ENCODE results near the gene NCOA3.
A peak's percentile ranks its signal among the peaks of the same experiment; 100 is the strongest.
"Not testable (repeated sequence)": the region's sequence is repeated elsewhere in the genome, so short reads cannot be mapped to it uniquely, and the experiment has no call there.

Gene NCOA3

DNA sequence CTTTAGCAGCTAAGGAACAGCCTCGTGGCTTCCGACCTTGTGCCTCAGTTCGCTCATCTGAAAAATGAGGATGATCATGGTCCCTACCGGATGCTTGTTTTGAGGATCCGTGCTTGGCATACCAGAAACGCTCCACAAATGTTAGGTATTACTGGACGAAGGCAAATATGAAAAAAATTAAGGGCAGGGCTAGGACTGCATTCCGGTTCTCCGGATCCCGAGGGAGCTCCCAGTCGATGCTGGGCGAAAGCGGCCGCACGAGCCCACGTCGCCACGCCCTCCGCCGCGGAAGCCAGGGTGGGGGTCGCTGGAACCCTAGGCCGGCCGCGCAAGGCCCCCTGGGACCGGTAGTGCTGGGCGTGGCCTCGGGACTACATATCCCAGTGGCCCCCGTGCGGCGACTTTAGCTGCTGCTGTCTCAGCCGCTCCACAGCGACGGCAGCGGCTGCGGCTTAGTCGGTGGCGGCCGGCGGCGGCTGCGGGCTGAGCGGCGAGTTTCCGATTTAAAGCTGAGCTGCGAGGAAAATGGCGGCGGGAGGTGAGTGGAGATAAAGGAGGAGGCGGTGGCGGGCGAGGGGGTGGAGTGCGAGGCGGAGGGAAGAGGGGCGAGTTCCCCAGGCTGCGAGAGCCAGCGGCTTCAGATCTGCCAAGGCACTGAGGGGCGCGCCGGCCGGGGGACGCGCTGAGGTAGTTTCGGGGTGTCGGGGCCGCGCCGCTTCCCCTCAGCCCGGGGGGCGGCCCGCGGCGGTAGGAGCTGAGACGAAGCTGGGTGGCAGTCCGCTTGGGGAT, at the start of gene NCOA3:
Gene NCOA3, plus strand, starts transcription at position 406 of the 789 bp plus-strand sequence. CDS start 120,361 bp downstream, outside the sequence.
- peak within 1 kb of the TSS; percentile 99 for H3K27ac Mint-ChIP-seq
- H3K4me3 Mint-ChIP-seq: peak within 1 kb of the TSS; percentile 99

DNA sequence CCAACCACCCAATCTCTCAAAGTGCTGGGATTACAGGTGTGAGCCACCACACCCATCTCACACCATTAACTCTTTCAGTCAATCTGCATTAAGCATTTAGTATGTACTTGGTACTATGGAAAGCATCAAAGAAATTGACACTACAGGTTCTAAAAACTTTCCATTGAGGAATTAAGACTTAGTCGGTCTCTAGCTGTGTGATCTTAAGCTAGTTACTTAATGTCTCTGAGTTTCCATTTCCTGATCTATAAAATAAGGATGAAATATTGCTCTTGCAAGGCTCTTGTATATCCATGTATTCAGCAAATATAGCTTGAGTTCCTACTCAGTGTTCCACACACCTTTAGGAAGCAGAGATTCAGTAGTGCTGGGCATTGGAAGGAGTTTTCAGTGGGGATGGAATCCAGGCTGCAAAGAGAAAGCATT, 48.9 kb upstream of the NCOA3 start:
- H3K27ac Mint-ChIP-seq: peak overlapping the region; percentile 64
- H3K27me3 Mint-ChIP-seq: no peaks in the 10 kb centered on the region
- CTCF ChIA-PET: interaction anchor here (1.3 kb wide), 1 partner anchor 69 kb away, joined by 6 read pairs; no protein-coding TSS in a partner anchor
- no peaks in the 10 kb centered on the region for H3K36me3 Mint-ChIP-seq
- no peaks in the 10 kb centered on the region for H3K9me3 Mint-ChIP-seq
- no peak for DNase-seq
- H3K4me1 Mint-ChIP-seq: peaks cover 45% of the 10 kb centered on the region
- no peak overlapping the region for H3K4me3 Mint-ChIP-seq

More for the DNA sequence above, at the start of gene NCOA3:
- Mint-ChIP-seq H3K36me3 (peaks cover 13% of the 10 kb centered on the region), H3K4me1 (peaks cover 55% of the 10 kb centered on the region), H3K27me3 (peaks cover 4% of the 10 kb centered on the region), H3K9me3 (no peaks in the 10 kb centered on the region)
- peak; percentile 93 for DNase-seq
- CTCF ChIA-PET: interaction anchor here (0.6 to 3.3 kb wide), 8 partner anchors 11 to 119 kb away, joined by 3 to 13 read pairs (median 4); no protein-coding TSS in a partner anchor

DNA sequence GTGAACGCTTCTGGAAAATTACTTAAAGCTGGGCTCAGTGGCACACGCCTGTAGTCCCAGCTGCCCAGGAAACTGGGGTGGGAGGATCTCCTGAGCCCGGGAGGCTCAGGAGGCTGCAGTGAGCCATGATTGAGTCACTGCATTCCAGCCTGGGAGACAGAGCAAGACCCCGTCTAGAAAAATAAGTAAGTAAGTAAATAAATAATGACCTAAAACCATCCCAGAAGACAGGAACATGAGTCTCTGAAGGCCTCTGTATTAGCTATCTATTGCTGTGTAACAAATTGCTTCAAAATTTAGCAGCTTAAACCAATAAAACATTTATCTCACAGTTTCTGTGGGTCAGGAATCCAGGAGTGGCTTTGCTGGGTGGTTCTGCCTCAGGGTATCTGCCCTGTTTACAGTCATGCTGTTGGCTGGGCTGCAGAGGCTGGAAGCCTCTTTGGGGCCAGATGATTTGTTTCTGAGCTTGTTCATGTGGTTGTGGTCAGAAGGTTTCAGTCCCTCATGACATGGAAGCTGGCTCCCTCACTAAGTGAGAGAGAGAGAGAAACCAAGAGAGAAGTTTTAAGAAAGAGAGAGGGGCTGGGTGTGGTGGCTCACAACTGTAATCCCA, 48.4 kb upstream of the NCOA3 start:
- H3K27ac Mint-ChIP-seq: peak overlapping the region; percentile 64
- H3K36me3 Mint-ChIP-seq: no peaks in the 10 kb centered on the region
- CTCF ChIA-PET: interaction anchor here (1.3 kb wide), 1 partner anchor 69 kb away, joined by 6 read pairs; no protein-coding TSS in a partner anchor
- no peaks in the 10 kb centered on the region for H3K9me3 Mint-ChIP-seq
- H3K27me3 Mint-ChIP-seq: no peaks in the 10 kb centered on the region
- peak; percentile 66 for DNase-seq
- H3K4me1 Mint-ChIP-seq: peaks cover 47% of the 10 kb centered on the region
- H3K4me3 Mint-ChIP-seq: no peak overlapping the region

DNA sequence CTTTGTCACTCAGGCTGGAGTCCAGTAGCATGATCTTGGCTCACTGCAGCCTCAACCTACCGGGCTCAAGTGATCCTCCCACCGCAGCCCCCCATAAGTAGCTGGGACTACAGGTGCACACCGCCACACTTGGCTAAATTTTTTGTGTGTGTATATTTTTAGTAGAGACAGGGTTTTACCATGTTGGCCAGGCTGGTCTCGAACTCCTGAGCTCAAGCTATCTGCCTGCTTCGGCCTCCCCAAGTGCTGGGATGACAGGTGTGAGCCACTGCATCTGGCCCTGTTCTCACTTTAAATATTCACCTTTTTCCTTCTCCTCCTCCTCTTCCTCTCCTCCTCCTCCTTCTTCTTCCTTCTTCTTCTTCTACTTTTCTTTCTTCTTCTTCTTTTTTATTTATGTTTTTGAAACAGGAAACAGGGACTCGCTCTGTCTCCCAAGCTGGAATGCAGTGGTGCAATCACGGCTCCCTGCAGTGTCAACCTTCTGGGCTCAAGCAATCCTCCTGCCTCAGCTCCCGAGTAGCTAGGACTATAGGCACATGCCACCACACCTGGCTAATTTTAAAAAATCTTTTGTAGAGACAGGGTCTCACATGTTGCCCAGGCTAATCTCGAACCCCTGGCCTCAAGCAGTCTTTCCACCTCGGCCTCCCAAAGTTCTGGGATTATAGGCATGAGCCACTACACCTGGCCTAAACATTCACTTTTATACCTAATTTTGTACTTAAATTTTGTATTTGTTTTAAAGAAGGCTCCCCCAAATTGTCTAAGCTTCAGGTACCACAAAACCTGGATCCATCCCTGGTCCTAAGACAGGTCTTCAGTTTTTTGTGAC, 47.2 kb upstream of the NCOA3 start:
- no peaks in the 10 kb centered on the region for H3K27me3 Mint-ChIP-seq
- no peak overlapping the region for H3K27ac Mint-ChIP-seq
- H3K36me3 Mint-ChIP-seq: no peaks in the 10 kb centered on the region
- H3K4me3 Mint-ChIP-seq: no peak overlapping the region
- no peak for DNase-seq
- peaks cover 48% of the 10 kb centered on the region for H3K4me1 Mint-ChIP-seq
- H3K9me3 Mint-ChIP-seq: no peaks in the 10 kb centered on the region
- CTCF ChIA-PET: interaction anchor here (1.1 kb wide), 1 partner anchor 166 kb away, joined by 3 read pairs; no protein-coding TSS in a partner anchor

DNA sequence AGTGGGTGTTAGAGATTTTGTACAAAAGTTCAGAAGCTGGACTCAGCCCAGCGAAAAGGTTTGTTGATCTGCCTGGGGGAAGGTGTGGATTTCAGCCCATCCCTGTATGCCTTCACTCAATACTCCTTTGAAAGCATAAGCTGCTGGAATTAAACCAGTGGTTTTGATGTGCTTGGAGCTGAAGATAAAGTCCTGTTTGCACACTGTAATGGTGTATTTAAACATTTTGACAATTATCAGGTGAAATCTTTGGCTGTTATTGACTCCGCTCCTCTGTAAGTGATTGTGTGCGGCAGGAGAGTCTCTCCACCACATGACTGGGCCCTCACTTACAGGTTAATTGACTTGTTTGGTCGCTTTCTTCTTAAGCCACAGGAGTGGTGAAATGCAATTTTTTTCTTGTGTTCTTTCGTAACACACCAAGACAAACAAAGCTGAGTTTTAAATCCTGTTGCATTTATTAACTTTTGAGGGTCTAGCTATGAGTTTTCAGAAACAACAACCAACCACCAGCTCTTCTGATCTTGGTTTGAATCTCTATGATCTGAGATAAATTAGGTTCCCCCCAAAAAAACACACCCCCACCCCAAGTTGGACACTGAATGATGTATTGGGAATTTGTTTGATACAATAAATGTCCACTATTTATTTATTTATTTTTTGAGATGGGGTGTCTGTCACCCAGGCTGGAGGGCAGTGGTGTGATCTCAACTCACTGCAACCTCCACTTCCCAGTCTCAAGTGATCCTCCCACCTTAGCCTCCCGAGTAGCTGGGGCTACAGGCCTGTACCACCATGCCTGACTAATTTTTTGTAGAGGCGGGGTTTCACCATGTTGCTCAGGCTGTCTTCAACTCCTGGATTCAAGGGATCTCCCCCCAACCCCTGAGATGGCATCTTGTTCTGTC, 46.3 kb upstream of the NCOA3 start:
- Mint-ChIP-seq H3K9me3 (no peaks in the 10 kb centered on the region), H3K27ac (no peak overlapping the region), H3K4me3 (no peak overlapping the region), H3K4me1 (peaks cover 48% of the 10 kb centered on the region), H3K27me3 (no peaks in the 10 kb centered on the region), H3K36me3 (no peaks in the 10 kb centered on the region)
- no peak for DNase-seq
- CTCF ChIA-PET: interaction anchor here (1.1 to 1.2 kb wide), 3 partner anchors 33 to 166 kb away, joined by 3 to 4 read pairs (median 3); no protein-coding TSS in a partner anchor

DNA sequence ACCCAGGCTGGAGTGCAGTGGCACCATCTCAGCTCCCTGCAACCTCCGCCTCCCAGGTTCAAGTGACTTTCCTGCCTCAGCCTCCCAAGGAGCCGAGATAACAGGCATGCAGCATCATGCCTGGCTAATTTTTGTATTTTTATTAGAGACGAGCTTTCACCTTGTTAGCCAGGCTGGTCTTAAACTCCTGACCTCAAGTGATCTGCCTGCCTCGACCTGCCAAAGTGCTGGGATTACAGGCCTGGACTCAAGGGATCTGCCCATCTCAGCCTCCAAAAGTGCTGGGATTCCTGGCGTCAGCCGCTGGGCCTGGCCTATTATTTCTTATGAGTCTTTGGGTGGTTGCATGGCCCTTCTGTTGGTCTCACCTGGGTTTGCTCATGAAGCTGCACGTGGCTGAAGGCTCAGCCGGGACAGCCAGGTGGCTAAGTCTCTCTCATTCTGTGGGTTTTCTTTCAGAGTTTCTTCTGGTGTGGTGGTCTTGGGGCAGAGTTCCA, 45.6 kb upstream of the NCOA3 start:
- no peaks in the 10 kb centered on the region for H3K9me3 Mint-ChIP-seq
- no peaks in the 10 kb centered on the region for H3K36me3 Mint-ChIP-seq
- no peak for DNase-seq
- H3K4me1 Mint-ChIP-seq: peaks cover 48% of the 10 kb centered on the region
- no peak overlapping the region for H3K27ac Mint-ChIP-seq
- no peaks in the 10 kb centered on the region for H3K27me3 Mint-ChIP-seq
- CTCF ChIA-PET: interaction anchor here (1.1 to 1.6 kb wide), 3 partner anchors 32 to 183 kb away, joined by 3 to 5 read pairs (median 4); no protein-coding TSS in a partner anchor
- no peak overlapping the region for H3K4me3 Mint-ChIP-seq

DNA sequence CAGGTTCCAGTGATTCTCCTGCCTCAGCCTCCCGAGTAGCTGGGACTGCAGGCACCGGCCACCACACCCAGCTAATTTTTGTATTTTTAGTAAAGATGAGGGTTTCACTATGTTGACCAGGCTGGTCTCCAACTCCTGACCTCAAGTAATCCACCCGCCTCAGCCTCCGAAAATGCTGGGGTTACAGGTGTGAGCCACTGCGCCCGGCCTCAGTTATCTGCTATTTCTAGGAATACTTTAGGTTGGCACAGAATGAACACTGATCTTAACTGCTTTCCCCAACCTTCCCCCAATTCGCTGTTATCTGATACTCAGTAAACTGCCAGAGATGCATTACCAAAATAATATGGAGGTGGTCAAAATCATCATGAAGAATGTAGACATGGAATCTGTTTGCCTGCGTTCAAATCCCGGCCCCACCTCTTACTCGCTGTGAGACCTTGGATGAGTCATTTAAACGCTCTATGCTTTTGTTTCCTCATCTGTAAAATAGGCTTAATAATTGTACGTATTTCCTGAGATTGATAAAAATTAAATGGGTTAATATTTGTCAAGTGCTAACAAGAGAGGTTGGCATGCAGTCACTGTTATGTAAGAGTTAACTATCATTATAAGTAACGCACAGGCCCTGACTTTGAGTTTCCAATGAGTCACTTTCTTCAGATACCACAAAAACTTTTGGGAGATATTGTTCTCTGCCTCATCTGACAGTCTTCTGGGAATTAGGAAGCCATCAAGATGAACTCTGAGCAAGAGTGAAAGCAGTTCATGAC, 44.5 kb upstream of the NCOA3 start:
- Mint-ChIP-seq H3K27me3 (no peaks in the 10 kb centered on the region), H3K36me3 (no peaks in the 10 kb centered on the region), H3K4me1 (peaks cover 47% of the 10 kb centered on the region), H3K27ac (no peak overlapping the region), H3K9me3 (no peaks in the 10 kb centered on the region), H3K4me3 (no peak overlapping the region)
- CTCF ChIA-PET: interaction anchor here (0.6 to 1.6 kb wide), 4 partner anchors 13 to 184 kb away, joined by 3 to 5 read pairs (median 3); no protein-coding TSS in a partner anchor
- no peak for DNase-seq

DNA sequence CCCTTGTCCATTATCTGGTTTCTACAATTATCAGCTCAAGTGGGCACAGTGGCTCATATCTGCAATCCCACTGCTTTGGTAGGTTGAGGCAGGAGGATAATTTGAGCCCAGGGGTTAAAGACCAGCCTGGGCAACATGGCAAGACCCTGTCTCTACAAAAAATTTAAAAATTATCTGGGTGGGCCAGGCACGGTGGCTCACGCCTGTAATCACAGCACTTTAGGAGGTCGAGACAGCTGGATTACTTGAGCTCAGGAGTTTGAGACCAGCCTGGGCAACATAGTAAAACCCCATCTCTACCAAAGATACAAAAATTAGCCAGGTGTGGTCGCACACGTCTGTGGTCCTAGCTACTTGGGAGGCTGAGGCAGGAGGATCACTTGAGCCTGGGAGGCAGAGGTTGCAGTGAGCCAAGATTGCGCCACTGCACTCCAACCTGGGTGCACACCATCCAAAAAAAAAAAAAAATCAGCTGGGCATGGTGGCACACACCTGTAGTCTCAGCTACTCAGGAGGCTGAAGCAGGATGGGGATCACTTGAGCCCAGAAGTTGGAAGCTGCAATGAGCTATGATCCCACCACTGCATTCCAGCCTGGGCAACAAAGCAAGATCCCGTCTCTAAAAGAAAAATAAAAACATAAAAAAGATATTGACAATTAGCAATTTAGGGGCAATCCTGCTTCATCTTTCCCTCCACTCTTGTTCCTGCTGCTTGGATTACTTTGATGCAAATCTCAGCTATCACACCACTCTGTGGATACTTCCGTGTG, 43.2 kb upstream of the NCOA3 start:
- not testable (repeated sequence) for H3K27me3 Mint-ChIP-seq, H3K36me3 Mint-ChIP-seq, H3K9me3 Mint-ChIP-seq

DNA sequence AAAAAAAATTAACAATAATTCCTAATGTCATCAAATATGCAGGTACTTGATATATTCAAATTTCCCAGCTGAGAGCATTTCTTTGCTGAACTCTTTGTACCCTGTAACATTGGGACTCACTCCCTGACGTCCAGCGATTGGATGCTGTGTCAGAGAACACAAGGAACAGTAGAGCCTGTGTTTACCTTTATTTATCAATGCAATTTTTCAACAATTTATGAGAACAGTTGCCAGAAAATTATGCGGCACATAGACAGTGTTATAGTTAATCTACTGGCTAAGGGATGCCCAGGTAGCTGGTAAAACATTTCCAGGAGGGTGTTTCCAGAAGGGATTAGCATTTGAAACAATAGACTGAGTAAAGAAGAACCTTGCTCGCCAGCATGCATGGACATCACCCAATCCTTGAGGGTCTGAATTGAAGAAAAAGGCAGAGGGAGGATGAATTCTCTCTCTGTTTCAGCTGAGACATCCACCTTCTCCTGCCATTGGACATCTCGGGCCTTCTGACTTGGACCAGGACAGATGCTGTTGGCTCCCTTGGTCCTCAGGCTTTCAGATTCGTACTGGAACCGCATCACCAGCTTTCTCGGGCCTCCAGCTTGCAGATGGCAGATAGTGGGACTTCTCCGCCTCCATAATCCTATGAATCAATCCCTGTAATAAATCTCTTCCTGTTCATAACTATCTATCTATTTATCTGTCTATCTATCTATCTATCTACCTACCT, 42.2 kb upstream of the NCOA3 start:
- H3K27me3 Mint-ChIP-seq: no peaks in the 10 kb centered on the region
- H3K4me1 Mint-ChIP-seq: peaks cover 26% of the 10 kb centered on the region
- CTCF ChIA-PET: interaction anchor here (1.3 kb wide), 1 partner anchor 13 kb away, joined by 3 read pairs; no protein-coding TSS in a partner anchor
- H3K27ac Mint-ChIP-seq: no peak overlapping the region
- no peak overlapping the region for H3K4me3 Mint-ChIP-seq
- no peaks in the 10 kb centered on the region for H3K36me3 Mint-ChIP-seq
- DNase-seq: no peak
- H3K9me3 Mint-ChIP-seq: no peaks in the 10 kb centered on the region

More for the DNA sequence above, 43.2 kb upstream of the NCOA3 start:
- CTCF ChIA-PET, H3K27ac Mint-ChIP-seq, H3K4me3 Mint-ChIP-seq, DNase-seq: not testable (repeated sequence)
- peaks cover 36% of the 10 kb centered on the region for H3K4me1 Mint-ChIP-seq

DNA sequence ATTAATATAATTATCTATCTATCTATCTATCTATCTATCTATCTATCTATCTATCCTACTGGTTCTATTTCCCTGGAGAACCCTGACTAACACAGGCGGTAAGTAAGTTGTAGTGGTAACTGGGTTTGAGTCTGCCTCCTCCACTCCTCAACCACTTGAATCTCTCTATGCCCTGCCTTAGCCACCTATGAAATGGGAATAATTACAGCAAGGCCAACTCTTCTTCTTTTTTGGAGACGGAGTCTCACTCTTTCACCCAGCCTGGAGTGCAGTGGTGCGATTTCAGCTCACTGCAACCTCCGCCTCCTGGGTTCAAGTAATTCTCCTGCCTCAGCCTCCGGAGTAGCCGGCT, 41.0 kb upstream of the NCOA3 start:
- H3K4me3 Mint-ChIP-seq, CTCF ChIA-PET, H3K27ac Mint-ChIP-seq, DNase-seq, H3K27me3 Mint-ChIP-seq, H3K9me3 Mint-ChIP-seq, H3K36me3 Mint-ChIP-seq: not testable (repeated sequence)
- peaks cover 16% of the 10 kb centered on the region for H3K4me1 Mint-ChIP-seq

DNA sequence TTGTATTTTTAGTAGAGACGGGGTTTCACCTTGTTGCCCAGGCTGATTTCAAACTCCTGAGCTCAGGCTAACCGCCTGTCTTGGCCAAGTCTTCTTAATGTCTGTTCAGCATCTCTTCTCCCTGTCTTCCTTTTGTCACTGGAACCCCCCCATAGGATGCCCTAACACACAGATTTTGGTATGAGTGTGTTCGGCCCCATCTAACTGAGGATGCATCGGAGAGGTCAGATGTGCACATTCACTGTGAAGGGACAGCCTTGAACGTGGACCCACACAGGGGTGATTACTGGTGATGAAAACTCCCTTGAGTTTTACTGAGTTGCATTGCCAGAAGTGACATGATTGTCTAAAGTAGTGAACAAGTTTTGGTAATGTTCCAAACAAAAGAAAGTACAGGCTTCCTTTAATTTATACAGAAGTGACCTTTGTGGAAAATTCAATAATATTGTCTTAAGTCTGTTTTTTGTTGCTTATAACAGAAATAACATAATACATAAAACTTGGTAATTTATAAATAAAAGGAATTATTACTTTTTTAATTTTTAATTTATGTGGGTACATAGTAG, 40.5 kb upstream of the NCOA3 start:
- Mint-ChIP-seq H3K4me1 (peaks cover 16% of the 10 kb centered on the region), H3K36me3 (no peaks in the 10 kb centered on the region), H3K27ac (no peak overlapping the region), H3K27me3 (peaks cover 7% of the 10 kb centered on the region), H3K9me3 (no peaks in the 10 kb centered on the region), H3K4me3 (no peak overlapping the region)
- no peak for DNase-seq
- CTCF ChIA-PET: no interaction called here
